Kidney tubule cell (primary cell): ENCODE measurements around the gene ESPL1.
"Not testable (repeated sequence)": the region's sequence is repeated elsewhere in the genome, so short reads cannot be mapped to it uniquely, and the experiment has no call there.

Experiments
- DNase-seq: peaks from one replicate; pipeline ENCODE4 v3.0.0-alpha.2; 2018; ENCODE audit warnings: low spot score

Gene ESPL1

GRCh38 chr12:53299101-53299453 lies 31.0 kb downstream of the ESPL1 start:
- DNase-seq: peak; percentile 62

GRCh38 chr12:53299454-53300180 lies 31.5 kb downstream of the ESPL1 start, which contains the start of gene MYG1:
Gene MYG1 (plus strand): TSS chr12:53299695. CDS start chr12:53299738, 43 bp downstream.
- DNase-seq: peak; percentile 89

GRCh38 chr12:53300187-53300586 lies 32.1 kb downstream of the ESPL1 start:
- DNase-seq: peak; percentile 30

- DNase-seq: no peak
Observed at GRCh38 chr12:53302903-53303302, 34.8 kb downstream of the ESPL1 start.

- no peak for DNase-seq
Observed at GRCh38 chr12:53306826-53307225, 38.7 kb downstream of the ESPL1 start.

GRCh38 chr12:53308276-53308675 lies 40.2 kb downstream of the ESPL1 start:
- DNase-seq: no peak

- no peak for DNase-seq
Observed at GRCh38 chr12:53313996-53314395, 45.9 kb downstream of the ESPL1 start.

- peak; percentile 17 for DNase-seq
Observed at GRCh38 chr12:53320352-53321195, 52.5 kb downstream of the ESPL1 start.

GRCh38 chr12:53324113-53324778 lies 56.1 kb downstream of the ESPL1 start:
- DNase-seq: peak; percentile 30

GRCh38 chr12:53324779-53325510 lies 56.8 kb downstream of the ESPL1 start:
- DNase-seq: peak; percentile 86

- DNase-seq: no peak
Observed at GRCh38 chr12:53325511-53326061, 57.5 kb downstream of the ESPL1 start.

- DNase-seq: no peak
Observed at GRCh38 chr12:53326460-53327185, 58.5 kb downstream of the ESPL1 start.

- DNase-seq: peak; percentile 17
Observed at GRCh38 chr12:53327435-53328042, 59.4 kb downstream of the ESPL1 start.

- no peak for DNase-seq
Observed at GRCh38 chr12:53328043-53328435, 59.9 kb downstream of the ESPL1 start.

GRCh38 chr12:53330671-53331070 lies 62.6 kb downstream of the ESPL1 start:
- DNase-seq: no peak

GRCh38 chr12:53332339-53332738 lies 64.2 kb downstream of the ESPL1 start:
- DNase-seq: not testable (repeated sequence)

- no peak for DNase-seq
Observed at GRCh38 chr12:53332744-53333143, 64.6 kb downstream of the ESPL1 start.

GRCh38 chr12:53333289-53333688 lies 65.2 kb downstream of the ESPL1 start:
- DNase-seq: no peak

- no peak for DNase-seq
Observed at GRCh38 chr12:53333845-53334244, 65.7 kb downstream of the ESPL1 start.

GRCh38 chr12:53334822-53335221 lies 66.7 kb downstream of the ESPL1 start:
- no peak for DNase-seq
